HepG2 (cell line): ENCODE measurements around the gene TRIM2. TPM values are rescaled to one million over a fixed set of nuclear protein-coding genes. Genes with fewer than 3 reads are reported as not detected.

Experiments
- ATAC-seq: fragments of 200-7000 bp; cut with Tn5 transposase; 3 replicates; pipeline ENCODE4 v1.9.1; 2020; ENCODE audit warnings: mild to moderate bottlenecking, moderate library complexity
- BruUV-seq: library from RNA; stranded (reverse); fragments of 400-500 nt; replicated peaks from 2 replicates; lab custom pipeline; 2021; lab: Mats Ljungman, UMichigan
- CTCF ChIA-PET: fragments of 300-600 bp; formaldehyde crosslinking; extraction: SDS; loops from one replicate; lab custom pipeline; 2021; ENCODE audit warnings: low total read pairs, inconsistent platforms, low intra/inter-chr PET ratio; lab: Yijun Ruan, JAX
- POLR2A ChIA-PET: fragments of 350-600 bp; sonication (Branson Sonifier 250); formaldehyde crosslinking; loops from one replicate; lab custom pipeline; 2020; ENCODE audit warnings: antibody characterized with exemption, inconsistent platforms; lab: Yijun Ruan, JAX
- DNase-seq: peaks from one replicate; pipeline ENCODE4 v3.0.0-alpha.2; 2015; ENCODE audit warnings: low spot score
- FAIRE-seq: peaks from 3 replicates; lab custom pipeline; 2011; peaks lifted over from hg19 to GRCh38; lab: Jason Lieb, UNC
- H2AFZ ChIP-seq: one replicate; pipeline ENCODE4 v1.6.1; 2011; ENCODE audit warnings: low read length, inconsistent platforms
- H3K27ac ChIP-seq: fragments of 300-600 bp; 3 replicates; pipeline ENCODE4 v1.8.0; 2011; ENCODE audit warnings: mixed run types, mild to moderate bottlenecking, mixed read lengths, low read length, inconsistent platforms; ENCODE audit not compliant: insufficient read depth; ENCODE audit errors: extremely low read length
- H3K27me3 ChIP-seq, 2 experiments: fragments of 200-600 bp in 1 of 2; 2 replicates in 1 of 2; 3 replicates in 1 of 2; pipeline versions ENCODE4 v1.6.0 to v1.8.0; 2011; ENCODE audit warnings: low read length in 2 of 2, mild to moderate bottlenecking in 2 of 2, moderate library complexity in 2 of 2, inconsistent platforms in 1 of 2; ENCODE audit not compliant: insufficient read depth in 2 of 2, control insufficient read depth in 1 of 2
- H3K36me3 ChIP-seq, 2 experiments: fragments of 200-600 bp in 1 of 2; replicated peaks in 1 of 2; 2 replicates in 1 of 2; 3 replicates in 1 of 2; pipeline versions ENCODE4 v1.5.1 to v1.8.0; 2011; ENCODE audit warnings: low read length in 2 of 2, inconsistent platforms in 1 of 2; ENCODE audit not compliant: insufficient read depth in 2 of 2, control insufficient read depth in 1 of 2
- H3K4me1 ChIP-seq: 2 replicates; pipeline ENCODE4 v1.5.1; 2012; ENCODE audit warnings: low read length, inconsistent platforms; ENCODE audit not compliant: insufficient read depth
- H3K4me2 ChIP-seq: 2 replicates; pipeline ENCODE4 v1.6.0; 2011; ENCODE audit warnings: low read depth, low read length, inconsistent platforms
- H3K4me3 ChIP-seq, 3 experiments: fragments of 200-600 bp in 1 of 3; sonication (generic), shearing (Covaris generic) in 1 of 3; replicated peaks in 1 of 3; 2 replicates each; pipeline ENCODE4 v1.5.1; 2011 to 2016; ENCODE audit warnings: low read length in 3 of 3, inconsistent platforms in 2 of 3, low read depth in 2 of 3, mild to moderate bottlenecking in 2 of 3, control low read depth in 1 of 3, mixed read lengths in 1 of 3; ENCODE audit not compliant: insufficient read depth in 1 of 3
- H3K79me2 ChIP-seq: one replicate; pipeline ENCODE4 v1.6.1; 2011; ENCODE audit warnings: low read length, inconsistent platforms; ENCODE audit not compliant: insufficient read depth
- H3K9ac ChIP-seq: 2 replicates; pipeline ENCODE4 v1.6.0; 2011; ENCODE audit warnings: mild to moderate bottlenecking, low read depth, low read length, inconsistent platforms; ENCODE audit not compliant: insufficient read depth
- H3K9me3 ChIP-seq: 2 replicates; pipeline ENCODE4 v1.5.1; 2012; ENCODE audit warnings: mild to moderate bottlenecking, low read length
- H4K20me1 ChIP-seq: 2 replicates; pipeline ENCODE4 v1.6.0; 2011; ENCODE audit warnings: inconsistent platforms, mild to moderate bottlenecking, low read length, moderate library complexity; ENCODE audit not compliant: insufficient read depth
- ATF5 ChIP-seq: sonication (generic); formaldehyde crosslinking; IDR thresholded peaks from 2 replicates; pipeline ENCODE4 v1.4.0; 2020; ENCODE audit warnings: mild to moderate bottlenecking, low read depth, missing genetic modification reagents
- CREB3 ChIP-seq: sonication (generic); formaldehyde crosslinking; IDR thresholded peaks from 2 replicates; pipeline ENCODE4 v1.5.0; 2020; ENCODE audit warnings: missing genetic modification reagents
- CREM ChIP-seq, 2 experiments: sonication (generic) in 1 of 2; formaldehyde crosslinking in 1 of 2; IDR thresholded peaks; 2 replicates each; pipeline versions ENCODE4 v1.4.0 to v1.6.1; 2016 to 2020; ENCODE audit warnings: antibody characterized with exemption in 1 of 2, mild to moderate bottlenecking in 1 of 2, missing genetic modification reagents in 1 of 2
- HDAC2 ChIP-seq: sonication (generic); formaldehyde crosslinking; IDR thresholded peaks from 2 replicates; pipeline ENCODE4 v1.4.0; 2020; ENCODE audit warnings: missing genetic modification reagents
- HDAC6 ChIP-seq: fragments of 200-600 bp; sonication (generic); IDR thresholded peaks from 2 replicates; pipeline ENCODE4 v1.7.0; 2017; ENCODE audit warnings: mild to moderate bottlenecking, antibody characterized with exemption, low read length, low read depth
- MIER3 ChIP-seq: IDR thresholded peaks from 2 replicates; pipeline ENCODE4 v1.6.1; 2016; ENCODE audit warnings: missing compliant biosample characterization, borderline replicate concordance
- PHB2 ChIP-seq: fragments of 450-650 bp; IDR thresholded peaks from 2 replicates; pipeline ENCODE4 v1.6.1; 2018; ENCODE audit not compliant: partially characterized antibody
- RBAK ChIP-seq: sonication (generic); formaldehyde crosslinking; IDR thresholded peaks from 2 replicates; pipeline ENCODE4 v1.5.1; 2020; ENCODE audit warnings: mild to moderate bottlenecking, missing genetic modification reagents
- RBM22 ChIP-seq: fragments of 200-400 bp; formaldehyde crosslinking; optimal IDR thresholded peaks from 2 replicates; pipeline ENCODE3; 2017; ENCODE audit warnings: mild to moderate bottlenecking, low read length, moderate library complexity
- RFXAP ChIP-seq: sonication (generic); formaldehyde crosslinking; IDR thresholded peaks from 2 replicates; pipeline ENCODE4 v1.4.0; 2020; ENCODE audit warnings: missing genetic modification reagents, borderline replicate concordance
- ZBTB26 ChIP-seq: IDR thresholded peaks from 2 replicates; pipeline ENCODE4 v1.6.1; 2016; ENCODE audit warnings: missing compliant biosample characterization, missing genetic modification reagents, borderline replicate concordance
- ZC3H4 ChIP-seq: sonication (generic); formaldehyde crosslinking; IDR thresholded peaks from 2 replicates; pipeline ENCODE4 v1.4.0; 2020; ENCODE audit warnings: missing genetic modification reagents, borderline replicate concordance
- ZIK1 ChIP-seq: sonication (generic); formaldehyde crosslinking; IDR thresholded peaks from 2 replicates; pipeline ENCODE4 v1.5.0; 2020; ENCODE audit warnings: mild to moderate bottlenecking, low read depth, missing genetic modification reagents, borderline replicate concordance
- ZNF20 ChIP-seq: sonication (generic); formaldehyde crosslinking; IDR thresholded peaks from 2 replicates; pipeline ENCODE4 v1.4.0; 2020; ENCODE audit warnings: mild to moderate bottlenecking, moderate library complexity, missing genetic modification reagents
- ZNF431 ChIP-seq: sonication (generic); formaldehyde crosslinking; IDR thresholded peaks from 2 replicates; pipeline ENCODE4 v1.9.0; 2022; ENCODE audit warnings: missing genetic modification reagents, low read depth, mild to moderate bottlenecking, borderline replicate concordance
- ZNF557 ChIP-seq: sonication (generic); formaldehyde crosslinking; IDR thresholded peaks from 2 replicates; pipeline ENCODE4 v1.4.0; 2020; ENCODE audit warnings: missing genetic modification reagents
- ZNF816 ChIP-seq: sonication (generic); formaldehyde crosslinking; IDR thresholded peaks from 2 replicates; pipeline ENCODE4 v1.8.0; 2022; ENCODE audit warnings: missing genetic modification reagents, mild to moderate bottlenecking, borderline replicate concordance
- ZSCAN9 ChIP-seq: IDR thresholded peaks from 2 replicates; pipeline ENCODE4 v1.6.1; 2016; ENCODE audit warnings: borderline replicate concordance
- WGBS: methylation state at CpG from one replicate; pipeline ENCODE4 v1.1.6; 2017; ENCODE audit warnings: low lambda C conversion rate; 5-methylcytosine and 5-hydroxymethylcytosine counted together
- in situ Hi-C: cut with HindIII; loops from 2 replicates; pipeline ENCODE4 v1.10.0; 2017; ENCODE audit warnings: low pct_unique_long_range_greater_than_20kb; ENCODE audit not compliant: extremely low pct_ligation_motif_present
- intact Hi-C: fragments of 100-400 bp; cut with micrococcal nuclease; formaldehyde crosslinking; loops from one replicate; pipeline ENCODE4 v1.10.0; 2022; ENCODE audit not compliant: unreplicated experiment
- polyA plus RNA-seq, 8 experiments: library from polyadenylated mRNA; depleted of rRNA in 3 of 8; stranded (reverse) in 7 of 8; unstranded in 1 of 8; fragments of >200 nt; fragmentation: Illumina TruSeq in 4 of 8; extraction: Trizol in 4 of 8; gene quantifications; 2 replicates each; pipeline versions ENCODE4 v1.2.1 to v1.2.3, GENCODE V29; 2011 to 2016; ENCODE audit warnings: low read depth in 4 of 8, missing spikeins in 1 of 8, mixed read lengths in 1 of 8; ENCODE audit not compliant: insufficient read depth in 1 of 8
- total RNA-seq, 5 experiments: library from RNA; depleted of rRNA; stranded (reverse); fragments of >200 nt; fragmentation: Illumina TruSeq; extraction: Trizol; gene quantifications; 2 replicates each; pipeline ENCODE4 v1.2.3, GENCODE V29; 2016; ENCODE audit warnings: low read depth in 1 of 5

TRIM2 gene
- total and polyA plus RNA-seq, 2 of the 13 experiments (the other 11 are each of a cell fraction or from before 2014, with no cell fraction given): 2.1 to 4.2 TPM

GRCh38 chr4:153176938-153177337 is 27.3 kb upstream of the TRIM2 start:
- peaks cover 1 to 6% of the 10 kb centered on the region in 2 experiments; a peak in 4 of 5 replicates for H3K27me3 ChIP-seq
- DNase-seq (no peak), FAIRE-seq (no peak), ATAC-seq (no peak)
- H3K36me3 ChIP-seq: no peaks in the 10 kb centered on the region
- H3K9me3 ChIP-seq: no peaks in the 10 kb centered on the region
- CTCF ChIA-PET: no interaction called here
- POLR2A ChIA-PET: no interaction called here
- intact Hi-C loops: no loop called here
- H4K20me1 ChIP-seq: no peaks in the 10 kb centered on the region
- no TSS peak for BruUV-seq
- no peak overlapping the region for H3K27ac ChIP-seq
- in situ Hi-C loops: no loop called here
- H2AFZ ChIP-seq: no peak overlapping the region
- H3K79me2 ChIP-seq: no peaks in the 10 kb centered on the region
- 44% methylated on average over 3 of the region's 3 CpGs for WGBS
- H3K4me3 ChIP-seq: no peak overlapping the region
- H3K9ac ChIP-seq: no peak overlapping the region
- H3K4me2 ChIP-seq: no peak overlapping the region
- H3K4me1 ChIP-seq: peaks cover 4% of the 10 kb centered on the region; the same call in 1 of the 2 replicates
- TF ChIP-seq ZIK1 (CRISPR knock-in tag): no peak
- TF ChIP-seq ZNF431 (CRISPR knock-in tag): no peak
- no peak for TF ChIP-seq ZC3H4 (CRISPR knock-in tag)
- TF ChIP-seq ATF5 (CRISPR knock-in tag): no peak
- no peak for TF ChIP-seq RBAK (CRISPR knock-in tag)
- TF ChIP-seq CREM (IDR thresholded peaks at IDR 0.05): no peak
- no peak for TF ChIP-seq CREM (CRISPR knock-in tag; IDR thresholded peaks at IDR 0.05)
- TF ChIP-seq PHB2: no peak
- TF ChIP-seq CREB3: no peak
- TF ChIP-seq ZNF816 (CRISPR knock-in tag): no peak
- no peak for TF ChIP-seq ZSCAN9 (CRISPR knock-in tag)
- no peak for TF ChIP-seq HDAC2 (CRISPR knock-in tag)
- no peak for TF ChIP-seq MIER3 (CRISPR knock-in tag)
- TF ChIP-seq ZBTB26 (CRISPR knock-in tag): no peak
- TF ChIP-seq HDAC6: no peak
- TF ChIP-seq ZNF20 (CRISPR knock-in tag): no peak
- no peak for TF ChIP-seq RFXAP (CRISPR knock-in tag)
- TF ChIP-seq RBM22: no peak
- no peak for TF ChIP-seq ZNF557 (CRISPR knock-in tag)
